ENCODE data around the gene MYO1B.

The MYO1B gene

DNA sequence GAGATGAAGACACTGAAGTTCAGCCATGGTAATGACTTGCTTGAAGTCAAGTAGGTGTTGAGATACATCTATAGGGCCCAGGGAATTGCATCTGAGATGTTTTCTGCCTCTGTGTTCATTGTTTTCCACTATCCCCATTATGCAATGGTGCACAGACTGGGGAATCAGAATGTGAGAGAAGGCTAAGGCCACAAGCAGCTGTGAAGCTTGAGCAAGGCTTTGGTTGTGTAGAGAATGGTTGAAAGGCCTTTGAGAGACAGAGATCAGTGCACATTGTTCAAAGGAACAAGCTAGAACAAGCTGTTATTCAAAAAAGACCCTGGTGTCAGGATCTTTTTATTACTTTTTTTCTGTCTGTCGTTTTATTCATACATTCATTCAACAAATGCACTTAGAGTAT is 82.3 kb downstream of the MYO1B start:
- no peak for DNase-seq

DNA sequence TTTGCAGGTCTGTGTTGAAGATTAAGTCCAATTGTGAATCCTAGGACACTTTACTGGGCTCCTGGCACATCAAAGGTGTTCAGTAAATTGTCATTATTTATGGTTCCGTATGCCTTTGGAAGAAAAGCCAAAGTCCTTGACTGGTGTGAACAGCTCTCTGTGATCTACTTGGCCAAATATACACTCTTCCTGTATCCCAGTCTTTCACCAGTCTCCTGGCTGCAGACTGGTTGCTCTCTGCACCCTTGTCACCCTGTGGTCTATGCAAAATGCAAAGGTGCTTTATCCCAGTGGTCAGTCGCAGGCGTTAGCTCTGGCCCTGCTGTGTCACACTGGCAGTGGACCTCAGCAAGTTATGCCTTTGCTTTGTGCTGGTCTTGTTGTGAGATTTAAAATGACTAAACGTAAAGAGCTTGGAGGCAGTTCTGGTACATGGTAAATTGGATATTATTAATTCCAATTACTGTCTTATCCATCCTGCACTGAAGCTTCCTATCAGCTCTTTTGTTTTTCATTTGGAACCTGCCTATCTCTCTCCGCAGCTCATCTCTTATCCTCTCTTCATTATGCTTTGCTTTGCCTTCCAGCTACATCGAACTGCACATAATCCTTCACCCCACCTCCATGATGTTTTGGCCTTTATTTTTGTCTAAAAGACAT is 83.1 kb downstream of the MYO1B start:
- DNase-seq, result no peak

DNA sequence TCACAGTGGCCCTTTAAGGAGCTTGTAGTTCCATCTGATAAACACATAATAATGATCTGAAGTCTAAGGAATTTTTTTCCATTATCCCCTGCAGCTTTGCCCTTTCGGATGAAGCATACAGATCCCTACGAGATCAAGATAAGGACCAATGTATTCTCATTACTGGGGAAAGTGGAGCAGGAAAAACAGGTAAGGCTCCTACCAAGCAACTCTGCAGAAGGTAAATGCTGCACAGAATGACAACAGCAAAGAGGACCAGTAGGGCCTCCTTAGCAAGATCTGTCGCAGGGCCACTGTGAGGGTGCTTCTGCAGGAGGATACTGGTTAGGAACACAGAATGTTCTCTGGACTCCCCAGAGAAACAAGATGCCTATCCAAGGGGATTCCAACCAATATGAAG is 84.6 kb downstream of the MYO1B start:
- DNase-seq, result no peak

DNA sequence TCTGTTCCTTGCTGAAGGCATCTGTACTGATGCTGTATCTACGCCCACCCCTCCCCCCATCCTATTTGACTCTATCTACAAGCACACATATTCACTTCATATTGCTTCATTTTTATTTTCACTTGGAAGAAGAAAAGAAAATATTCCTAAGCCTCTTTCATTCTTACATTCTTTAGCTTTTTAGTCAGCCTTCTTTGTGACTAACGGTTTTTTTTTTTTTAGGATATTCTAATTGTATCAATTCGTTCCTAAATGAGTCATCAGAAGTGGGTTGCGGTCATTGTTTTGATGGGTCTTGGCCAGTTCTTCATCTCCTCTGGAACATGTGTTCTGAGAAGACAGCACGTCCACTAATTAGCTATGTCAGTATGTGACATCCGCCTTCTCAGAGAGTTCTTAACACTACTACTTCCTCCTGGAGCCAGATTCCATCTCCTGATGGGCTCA is 88.7 kb downstream of the MYO1B start:
- DNase-seq, result no peak

DNA sequence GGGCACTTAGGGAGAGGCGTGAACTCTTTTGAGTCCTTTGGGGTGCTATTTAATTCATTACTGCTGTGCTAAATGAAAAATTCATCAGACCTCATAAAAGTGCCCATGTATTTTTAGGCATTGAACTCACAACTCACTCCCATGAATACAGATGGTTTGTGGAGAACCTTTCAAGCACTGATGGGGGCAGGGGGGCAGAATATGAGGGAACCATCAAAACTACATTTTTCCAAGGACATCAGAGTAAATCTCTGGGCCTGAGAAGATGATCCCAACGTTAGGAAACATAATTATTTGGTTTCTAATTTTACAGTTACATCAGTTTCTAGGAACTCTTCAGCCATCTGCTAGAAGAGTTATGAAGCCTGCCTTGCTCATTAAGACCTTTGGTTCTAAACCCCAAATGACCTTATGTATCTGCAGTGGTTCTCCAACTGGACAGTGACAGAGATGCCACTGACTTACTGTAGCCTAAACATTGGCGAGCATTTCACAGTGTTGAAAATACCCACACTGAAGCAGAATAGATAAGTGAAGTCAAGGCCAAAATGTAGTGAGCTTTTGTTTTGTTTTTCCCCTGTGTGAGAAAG is 90.8 kb downstream of the MYO1B start:
- DNase-seq, result no peak

DNA sequence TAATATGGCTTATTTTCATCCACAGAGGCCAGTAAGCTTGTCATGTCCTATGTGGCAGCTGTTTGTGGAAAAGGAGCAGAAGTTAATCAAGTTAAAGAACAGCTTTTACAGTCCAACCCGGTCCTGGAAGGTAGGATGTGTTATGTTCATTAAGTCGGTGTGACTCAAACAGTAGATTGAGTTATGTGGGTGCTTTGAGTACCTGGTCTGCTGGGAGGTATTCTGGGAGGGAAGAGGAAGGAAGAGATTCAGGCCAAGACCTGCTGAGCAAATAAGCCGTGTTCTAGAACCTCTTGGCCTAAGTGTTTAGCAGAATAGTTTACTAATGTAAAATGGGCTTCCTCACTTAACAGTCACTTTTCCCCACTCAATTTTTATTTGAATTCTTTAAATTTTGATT is 96.2 kb downstream of the MYO1B start:
- DNase-seq, result no peak

DNA sequence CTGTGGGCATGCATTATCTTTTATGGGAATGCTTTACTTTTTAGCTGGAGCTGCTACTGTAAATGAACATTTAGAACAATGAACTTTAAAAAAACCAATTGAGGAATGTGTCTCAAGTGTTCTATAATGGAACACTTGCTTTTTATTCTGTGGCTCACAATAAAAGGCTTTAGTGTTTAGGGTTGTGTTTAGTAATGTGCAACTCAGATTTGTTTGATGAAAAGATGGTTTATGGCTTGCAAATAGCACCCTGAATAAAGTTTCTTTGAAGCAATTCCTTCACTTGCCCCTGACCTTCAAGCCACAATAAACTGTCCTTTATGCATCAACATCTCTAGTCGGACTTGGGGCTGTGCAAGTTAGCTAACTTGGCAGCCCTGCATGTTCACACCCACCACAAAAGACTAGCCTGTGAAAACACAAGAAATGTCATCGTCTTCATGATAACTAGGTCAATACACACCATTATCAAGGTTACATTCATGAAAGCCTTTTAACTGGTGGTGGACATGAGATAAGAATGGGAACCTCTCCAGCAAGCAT is 98.7 kb downstream of the MYO1B start:
- DNase-seq, result no peak

DNA sequence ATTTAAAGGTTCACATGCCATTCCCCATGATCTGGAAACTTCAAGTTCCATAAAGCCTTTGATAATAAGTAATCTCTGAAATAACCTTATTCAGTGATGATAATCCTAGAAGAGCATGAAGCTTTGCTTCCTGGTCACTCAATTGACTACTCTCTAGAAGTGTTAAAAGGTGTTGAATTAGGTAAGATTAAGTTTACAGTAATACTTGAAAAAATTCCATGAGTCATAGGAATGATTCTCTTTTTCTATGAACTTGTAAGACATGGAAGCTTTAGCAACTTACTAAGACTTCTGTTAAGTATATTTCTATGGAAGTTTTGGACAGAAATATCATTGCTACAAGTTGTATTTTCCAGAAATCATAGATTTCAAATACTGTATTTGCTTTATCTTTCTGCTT is 100.6 kb downstream of the MYO1B start:
- DNase-seq, result no peak

DNA sequence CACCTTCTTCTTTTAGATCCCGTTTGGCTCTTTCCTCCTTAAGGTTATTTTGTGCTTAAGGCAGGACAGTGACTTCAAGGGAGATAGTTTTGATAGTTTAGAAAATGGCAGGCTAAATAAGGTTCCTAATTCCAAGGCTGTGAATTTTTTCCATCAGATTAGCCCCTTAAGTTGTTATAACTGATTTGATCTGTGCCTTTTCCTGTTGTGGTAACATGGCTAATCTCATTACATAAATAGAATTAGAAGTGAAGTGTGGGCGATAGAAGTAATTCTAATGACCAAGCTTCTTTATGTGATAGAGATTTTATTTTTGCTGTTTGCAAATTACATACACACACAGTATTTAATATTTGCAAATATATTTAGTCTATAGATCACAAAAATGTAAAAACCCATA is 102.0 kb downstream of the MYO1B start:
- no peak for DNase-seq

DNA sequence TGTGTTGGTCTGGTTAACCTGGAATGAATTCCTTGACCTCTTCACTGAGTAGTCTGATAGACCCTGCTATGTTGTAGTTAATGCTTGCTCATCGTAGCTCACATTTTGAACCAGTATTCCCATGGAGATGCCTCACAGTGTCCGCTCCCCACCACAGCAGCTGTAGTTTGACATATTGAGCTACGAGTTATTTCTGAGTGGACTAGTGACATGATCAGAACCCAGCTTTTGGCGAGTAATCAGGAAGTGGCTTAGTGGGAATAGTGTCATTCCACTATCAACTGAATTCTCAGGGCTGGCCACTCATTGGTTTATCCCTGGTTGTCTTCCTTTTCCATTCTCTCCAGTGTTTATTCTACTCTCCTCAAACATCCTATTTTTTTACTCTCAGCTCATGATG is 102.7 kb downstream of the MYO1B start:
- no peak for DNase-seq

DNA sequence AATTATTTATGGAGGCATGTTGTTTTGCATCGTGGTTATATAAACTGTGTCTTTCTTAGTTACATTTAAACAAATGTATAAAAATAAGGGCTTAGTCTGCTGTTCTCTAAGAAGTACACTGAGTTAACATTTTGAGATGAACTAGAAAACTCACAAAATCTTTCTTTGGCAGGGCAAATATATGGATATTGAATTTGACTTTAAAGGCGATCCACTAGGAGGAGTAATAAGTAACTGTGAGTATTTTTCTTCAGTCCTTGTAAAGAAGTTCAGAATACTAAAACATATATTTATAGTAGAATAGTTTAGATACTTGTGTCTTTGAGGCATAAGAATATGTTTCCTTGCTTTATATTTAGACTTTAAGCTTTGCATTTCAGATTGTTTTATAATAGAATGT is 104.8 kb downstream of the MYO1B start:
- DNase-seq, result no peak

DNA sequence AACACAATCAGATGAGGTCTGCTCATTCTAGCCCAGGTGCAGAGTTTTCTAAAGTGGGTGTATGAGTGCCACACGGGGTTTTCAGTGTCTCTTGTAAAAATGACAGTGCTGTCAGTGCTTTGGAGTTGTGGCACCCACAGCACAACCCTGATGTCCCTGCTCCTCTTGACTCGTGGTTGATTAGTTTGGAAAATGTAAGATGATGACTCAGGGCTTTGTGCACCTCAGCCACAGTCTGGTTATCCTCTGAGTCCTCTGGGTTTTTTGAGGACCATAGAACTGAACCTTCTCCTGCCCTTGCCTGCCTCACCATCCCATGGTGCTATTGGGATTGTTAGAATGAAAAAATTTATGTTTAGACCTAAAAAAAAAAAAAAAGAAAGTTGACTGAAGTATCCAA is 105.6 kb downstream of the MYO1B start:
- DNase-seq, result no peak

DNA sequence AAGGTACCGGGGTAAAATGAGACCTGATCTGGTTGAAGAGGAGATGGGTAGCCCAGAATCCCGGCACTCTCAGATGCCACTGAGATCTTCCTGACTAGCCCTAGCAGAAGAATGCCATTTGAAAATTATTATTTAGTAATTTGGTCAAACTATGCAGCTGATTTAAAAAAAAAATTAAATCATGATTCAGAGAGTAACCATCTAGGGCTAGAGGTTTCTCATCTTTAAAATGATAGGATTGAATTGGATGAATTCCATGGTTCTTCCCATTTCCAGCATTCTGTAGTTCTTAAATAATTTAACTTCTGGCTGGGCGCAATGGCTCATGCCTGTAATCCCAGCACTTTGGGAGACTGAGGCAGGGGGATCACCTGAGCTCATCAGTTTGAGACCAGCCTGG is 106.1 kb downstream of the MYO1B start:
- DNase-seq, result no peak

DNA sequence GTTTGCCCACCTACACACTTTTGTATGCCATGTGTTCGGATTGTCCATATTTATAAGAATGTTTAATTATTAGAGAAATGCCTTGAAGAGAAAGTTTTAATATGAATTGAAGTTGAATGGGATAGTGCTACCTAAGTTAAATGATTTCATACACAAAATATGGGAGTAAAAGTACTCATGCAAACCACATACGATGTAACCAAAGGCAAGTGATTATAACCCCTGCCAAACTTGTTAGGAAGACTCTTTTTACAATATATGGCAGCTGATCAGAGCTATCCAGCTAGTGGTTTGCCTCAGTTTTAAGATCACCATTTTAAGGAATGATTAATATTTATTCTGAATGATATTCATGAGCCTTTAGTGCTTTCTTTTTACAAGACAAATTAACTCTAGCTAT is 106.7 kb downstream of the MYO1B start:
- DNase-seq, result no peak

DNA sequence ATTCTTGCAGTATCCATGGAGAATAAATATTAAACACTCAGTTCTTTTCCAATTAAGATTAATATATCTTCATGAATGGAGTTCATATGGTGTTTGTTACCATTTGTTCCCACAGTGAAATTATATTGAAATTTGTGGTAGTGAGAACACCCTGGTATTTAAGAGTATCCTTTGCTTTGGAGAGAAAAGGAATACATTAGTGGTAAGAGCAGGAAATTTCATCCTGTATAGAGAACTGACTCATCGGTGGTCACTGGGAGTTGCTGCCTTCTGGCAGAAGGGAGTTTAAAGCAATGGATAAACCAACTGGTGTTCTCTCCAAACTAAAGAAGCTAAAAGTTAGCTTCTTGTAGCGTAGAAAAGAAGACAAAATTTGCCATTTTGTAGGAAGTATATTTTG is 107.3 kb downstream of the MYO1B start:
- DNase-seq, result no peak

DNA sequence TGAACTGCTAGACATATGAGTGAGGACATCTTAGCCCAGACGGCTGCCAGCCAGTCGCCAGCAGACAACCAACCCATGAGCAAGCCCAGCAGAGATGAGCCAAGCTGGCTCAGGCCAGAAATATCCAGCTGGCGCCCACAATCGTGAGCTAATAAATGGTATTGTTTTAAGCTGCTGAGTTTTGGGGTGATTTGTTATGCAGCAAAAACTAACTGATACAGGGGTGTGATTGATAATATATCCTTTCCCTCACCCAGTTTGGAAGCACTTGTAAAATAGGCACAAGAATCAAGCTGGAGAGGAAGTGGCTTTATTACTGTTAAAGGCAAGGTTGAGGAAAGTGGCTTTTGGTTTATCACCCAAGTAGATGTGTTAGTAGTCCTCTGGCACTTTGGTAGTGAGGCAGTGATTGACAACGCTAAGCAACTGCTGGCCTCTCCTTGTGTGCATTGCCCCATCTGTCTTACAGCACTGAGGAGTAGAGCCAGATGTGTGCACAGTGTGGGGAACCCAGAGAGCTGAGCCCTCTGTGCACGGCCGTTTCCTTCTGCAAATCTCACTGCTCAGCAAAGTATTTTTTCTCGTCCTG is 110.1 kb downstream of the MYO1B start:
- no peak for DNase-seq

DNA sequence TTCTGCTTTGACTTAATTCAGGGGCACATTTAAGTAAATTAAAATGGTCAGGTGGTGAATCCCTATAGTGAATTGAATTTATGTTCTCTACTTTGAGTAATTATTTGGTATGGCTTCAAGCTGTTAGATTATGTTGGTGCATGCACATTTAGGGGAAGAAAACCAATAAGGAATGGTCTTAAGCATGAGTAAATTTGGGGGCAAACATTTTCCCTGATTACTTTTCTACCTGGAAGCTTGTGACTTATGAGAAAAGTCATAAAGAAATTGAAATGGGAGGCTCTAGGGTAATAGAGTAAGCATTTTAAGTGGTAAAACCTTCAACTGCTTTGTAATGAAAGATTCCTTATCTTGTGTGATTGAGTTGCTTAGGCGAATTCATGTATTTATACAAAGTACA is 112.5 kb downstream of the MYO1B start:
- DNase-seq, result no peak

DNA sequence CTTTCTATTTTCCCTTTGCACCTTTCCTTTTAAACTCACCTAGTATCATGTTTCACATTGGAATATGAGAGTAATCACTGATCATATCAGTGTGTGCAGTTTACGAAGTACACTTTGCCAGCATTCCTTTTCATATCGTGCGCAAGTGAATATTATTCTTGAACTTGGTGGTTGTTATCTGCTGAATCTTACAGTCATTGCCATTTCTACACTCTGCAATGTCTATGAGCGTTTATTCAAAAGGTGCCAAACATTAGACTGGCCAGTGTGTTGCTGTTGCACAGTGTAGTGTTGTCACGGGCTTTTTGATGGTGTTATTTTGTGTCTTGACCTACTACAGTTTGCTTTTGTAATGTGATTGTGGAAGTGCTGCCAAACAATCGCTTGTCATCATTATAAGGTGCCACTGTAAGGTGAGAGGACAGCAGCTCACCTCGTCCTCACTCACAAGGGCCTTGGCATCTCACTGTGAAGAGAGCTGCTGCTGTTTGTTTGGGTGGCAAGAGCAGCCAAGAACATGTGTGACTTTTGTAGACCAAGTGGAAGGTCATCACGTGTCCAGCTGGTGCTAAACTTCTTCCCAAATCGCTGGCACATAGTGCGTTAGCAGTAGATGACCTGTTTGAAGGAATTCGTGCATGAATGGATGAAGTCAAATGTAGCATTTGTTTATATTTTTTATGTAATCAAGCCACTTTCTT is 113.3 kb downstream of the MYO1B start:
- DNase-seq, result no peak

DNA sequence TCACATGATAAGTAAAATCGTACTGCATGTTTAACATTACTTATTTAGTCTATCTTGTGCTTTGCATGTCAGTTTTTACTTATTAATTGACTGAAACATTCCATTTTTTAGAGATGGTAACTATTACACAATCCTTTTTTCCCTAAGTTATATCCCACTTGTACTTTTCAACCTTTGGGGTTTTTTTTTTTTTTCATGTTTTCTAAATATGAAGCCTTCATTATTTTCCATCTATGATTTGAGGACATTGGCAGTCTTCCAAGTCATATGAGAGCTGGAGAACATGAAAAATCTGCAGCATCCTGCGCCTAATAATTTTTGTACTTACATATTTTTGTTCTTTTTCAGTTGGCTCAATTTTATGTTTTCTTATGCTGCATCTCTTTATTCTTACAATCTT is 113.9 kb downstream of the MYO1B start:
- DNase-seq, result no peak

DNA sequence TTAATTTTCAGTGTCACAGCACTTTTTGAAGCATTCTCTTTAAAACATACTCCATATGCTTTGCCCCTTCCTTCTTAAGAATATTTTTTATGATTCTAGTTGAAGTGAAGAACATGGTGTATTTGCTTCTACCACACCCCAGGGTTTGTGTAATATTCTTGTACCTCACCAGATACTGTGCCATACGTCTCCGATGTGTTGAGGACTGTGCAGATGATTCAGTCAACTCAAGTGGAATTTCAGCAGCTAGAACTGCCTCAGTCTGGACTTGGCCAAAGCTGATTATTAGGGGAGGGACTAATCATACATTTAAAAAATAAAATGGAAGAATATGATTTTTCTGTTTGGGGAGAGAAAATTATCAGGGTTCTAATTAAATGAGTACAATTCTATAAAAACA is 115.7 kb downstream of the MYO1B start:
- no peak for DNase-seq

DNA sequence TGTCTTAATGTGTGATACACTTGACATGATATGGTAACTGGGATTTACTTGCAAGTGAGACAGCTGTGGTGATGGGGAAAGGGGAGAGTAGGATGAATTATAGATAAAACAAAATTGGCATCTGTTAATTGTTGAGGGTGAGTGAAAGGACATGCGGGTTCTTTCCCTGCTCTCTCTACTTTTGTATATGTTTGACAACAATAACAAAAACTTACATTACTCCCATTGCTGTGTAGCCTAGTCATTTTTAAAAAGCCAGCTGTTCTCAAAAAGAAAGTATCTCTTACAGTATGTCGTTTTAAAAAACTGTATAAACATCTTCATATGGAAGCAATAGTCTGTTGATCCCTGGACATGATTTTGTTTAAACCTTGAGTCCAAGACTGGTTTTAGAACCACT is 117.6 kb downstream of the MYO1B start:
- no peak for DNase-seq

DNA sequence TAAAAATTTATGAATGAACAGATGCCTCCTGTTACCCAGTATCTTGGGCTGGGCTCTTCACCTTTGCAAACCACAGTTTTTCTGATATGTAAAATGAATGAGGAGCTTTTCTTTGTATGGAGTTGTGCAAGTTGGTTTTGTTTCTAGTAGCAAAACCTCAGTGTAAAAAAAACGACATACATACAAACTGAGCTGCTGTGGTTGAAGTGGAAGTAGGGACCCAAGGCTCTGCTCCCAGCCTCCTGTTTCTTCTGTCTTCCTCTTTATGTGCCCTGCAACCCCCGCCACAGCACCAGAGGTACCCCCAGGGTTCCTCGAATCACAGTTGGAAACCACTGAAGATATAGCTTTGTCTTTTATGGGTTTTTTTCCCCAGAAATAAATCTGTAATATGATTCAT is 118.1 kb downstream of the MYO1B start:
- DNase-seq, result no peak

DNA sequence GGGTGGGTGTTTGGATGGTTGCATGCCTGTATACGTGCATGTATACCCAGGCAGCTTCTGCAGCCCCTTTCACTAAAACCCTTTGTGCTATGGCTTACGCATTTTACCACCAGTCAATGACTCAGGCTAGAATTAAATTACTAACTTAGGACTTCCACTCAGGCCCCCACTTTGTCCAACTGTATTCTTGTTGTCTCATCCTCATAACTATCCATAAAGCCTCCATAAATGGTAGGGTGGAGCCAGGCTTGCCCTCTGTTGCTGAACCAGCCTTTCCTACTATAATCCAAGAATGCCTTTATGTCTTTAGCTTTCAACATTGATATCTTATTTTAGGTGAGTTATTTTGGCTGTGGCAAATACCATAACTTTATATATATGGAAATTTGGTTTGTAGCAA is 119.9 kb downstream of the MYO1B start:
- DNase-seq, result no peak

DNA sequence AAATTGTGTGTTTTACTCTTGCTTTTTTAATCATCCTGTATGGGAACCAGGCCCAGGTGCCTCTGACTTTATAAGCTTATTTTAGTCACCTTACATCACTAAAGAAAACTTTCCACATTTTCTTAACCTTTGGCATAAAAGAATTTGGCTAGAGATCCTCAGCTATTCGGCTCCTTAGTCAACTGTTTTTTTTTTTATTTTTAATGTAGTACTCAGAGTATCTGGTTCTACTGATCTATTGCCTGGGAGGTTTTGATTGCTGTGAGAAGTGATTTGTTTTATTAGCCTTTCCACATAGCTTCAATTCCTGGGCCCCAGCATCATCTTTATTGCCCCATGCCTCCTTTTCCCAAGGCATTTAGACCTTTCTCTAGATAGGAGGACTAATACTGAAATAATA is 121.0 kb downstream of the MYO1B start:
- DNase-seq, result no peak

Data from inflammatory macrophage treated with lipopolysaccharide for 4 hours (primary cell).